Right renal cortex interstitium (tissue), 3 donors: ENCODE results near the gene LUZP2. TPM values are rescaled to one million over a fixed set of nuclear protein-coding genes. Genes with fewer than 3 reads are reported as not detected.

Experiments
- DNase-seq, 3 donors: peaks; one replicate each; pipeline ENCODE4 v3.0.0-alpha.2; 2013; ENCODE audit warnings: low read depth in 3 of 3, low spot score in 2 of 3
- polyA plus RNA-seq, 3 donors: library from polyadenylated mRNA; unstranded; fragments of 120-200 nt; gene quantifications; one replicate each; pipeline ENCODE4 v1.2.1, GENCODE V29; 2013; ENCODE audit not compliant: insufficient read length in 3 of 3

The LUZP2 gene
- polyA plus RNA-seq, 3 donors, result 0.78 to 1.5 (median 1.4) TPM

DNA sequence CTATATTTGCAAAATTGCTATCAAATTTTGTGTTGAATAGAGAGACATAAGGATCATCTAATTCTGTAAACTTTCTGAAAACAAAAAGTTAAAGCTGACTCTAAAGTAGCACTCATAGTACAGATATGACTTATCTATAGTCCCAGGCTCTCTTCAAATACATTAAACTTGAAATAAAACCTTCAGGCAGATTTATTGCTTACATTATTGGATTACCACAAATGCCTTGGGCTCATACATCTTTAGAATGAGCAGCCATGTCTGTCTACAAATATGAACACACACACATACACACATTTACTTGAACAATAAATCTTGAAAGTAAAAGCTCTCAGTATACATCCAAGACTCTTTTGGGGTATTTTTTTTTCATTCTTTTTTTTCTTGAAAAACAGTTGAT, 207.9 kb downstream of the LUZP2 start:
- no peak for DNase-seq

GRCh38 chr11:24705474-24705873, 208.6 kb downstream of the LUZP2 start:
- no peak for DNase-seq

DNA sequence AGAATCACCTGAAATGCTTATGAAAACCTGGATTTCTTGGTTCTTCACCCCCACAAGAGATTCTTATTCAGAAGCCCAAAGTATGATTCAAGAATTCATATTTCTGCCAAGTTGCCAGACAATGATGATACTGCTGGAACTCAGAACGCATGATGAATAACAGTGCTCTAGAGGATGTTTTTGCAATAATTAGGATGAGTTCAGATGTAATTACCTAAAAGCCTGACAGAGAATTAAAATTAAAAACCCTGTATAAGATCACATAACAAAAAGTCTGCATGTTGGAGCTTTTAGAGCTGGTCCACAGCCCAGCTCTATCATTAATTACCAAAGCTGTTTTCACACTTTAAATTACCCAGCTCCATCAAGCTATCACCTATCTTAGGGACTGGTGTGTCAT, 211.8 kb downstream of the LUZP2 start:
- DNase-seq, result no peak

DNA sequence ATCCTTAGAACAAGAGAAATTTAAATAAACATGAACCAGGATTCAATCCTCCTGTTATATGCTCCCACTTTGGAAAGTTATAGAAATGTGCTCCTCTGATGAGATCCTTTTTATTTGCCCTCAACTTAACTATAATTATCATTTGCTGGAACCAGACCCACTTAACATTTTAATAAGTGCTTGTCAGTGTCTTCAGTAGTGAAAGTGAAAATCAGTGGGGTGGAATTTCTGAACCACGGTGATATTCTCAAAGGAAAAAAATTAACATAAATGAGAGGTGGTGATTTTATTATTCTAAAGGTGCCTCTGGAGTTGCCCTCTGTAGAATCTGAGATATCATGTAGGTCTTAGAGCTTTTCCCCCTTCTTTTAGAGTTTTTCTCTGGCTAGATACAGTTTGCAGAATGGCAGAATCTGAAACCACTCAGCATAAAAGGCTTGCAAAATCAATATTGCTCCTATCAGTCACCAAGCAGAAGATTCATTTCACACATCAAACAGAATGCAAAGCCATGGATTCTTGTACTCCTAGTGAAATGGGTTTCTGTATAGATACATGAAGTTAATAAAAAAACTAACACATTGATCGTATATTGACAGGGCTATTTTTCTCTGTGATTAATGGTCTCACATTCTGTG, 213.2 kb downstream of the LUZP2 start:
- DNase-seq, result no peak

DNA sequence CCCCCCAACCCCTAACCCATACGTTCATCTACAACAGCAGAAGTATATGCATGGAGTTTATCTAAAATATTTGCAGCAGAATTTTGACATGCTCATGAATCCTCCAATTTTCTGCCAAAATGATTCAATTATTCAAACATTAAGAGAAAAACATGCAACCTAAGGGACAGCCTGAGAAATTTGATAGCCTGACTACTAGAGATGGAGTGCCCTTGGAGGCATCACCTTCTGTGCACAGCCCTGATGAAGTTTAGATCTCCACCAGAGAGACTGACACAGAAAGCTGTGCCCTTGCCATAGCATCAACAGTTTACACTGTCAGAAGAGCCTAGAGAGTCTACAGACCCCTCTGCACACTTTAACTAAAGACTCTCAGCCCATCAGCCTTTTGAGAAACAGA, 217.7 kb downstream of the LUZP2 start:
- DNase-seq, result no peak

DNA sequence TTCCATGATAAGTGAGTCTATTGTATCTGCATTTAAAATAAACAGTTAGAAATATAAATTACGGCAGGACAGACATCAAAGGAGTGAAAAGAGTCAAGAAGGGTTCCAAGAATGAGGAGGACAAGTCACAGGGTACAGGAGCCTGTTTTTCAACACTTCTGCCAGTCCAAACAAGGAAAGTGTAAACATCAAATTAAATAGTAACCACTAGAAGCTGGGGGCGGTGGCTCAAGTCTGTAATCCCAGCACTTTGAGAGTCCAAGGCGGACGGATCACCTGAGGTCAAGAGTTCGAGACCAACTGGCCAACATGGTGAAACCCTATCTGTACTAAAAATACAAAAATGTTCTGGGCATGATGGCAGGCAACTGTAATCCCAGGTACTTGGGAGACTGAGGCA, 219.6 kb downstream of the LUZP2 start:
- DNase-seq, result no peak

- no peak for DNase-seq
Measured at GRCh38 chr11:24723231-24723630, 226.4 kb downstream of the LUZP2 start.

DNA sequence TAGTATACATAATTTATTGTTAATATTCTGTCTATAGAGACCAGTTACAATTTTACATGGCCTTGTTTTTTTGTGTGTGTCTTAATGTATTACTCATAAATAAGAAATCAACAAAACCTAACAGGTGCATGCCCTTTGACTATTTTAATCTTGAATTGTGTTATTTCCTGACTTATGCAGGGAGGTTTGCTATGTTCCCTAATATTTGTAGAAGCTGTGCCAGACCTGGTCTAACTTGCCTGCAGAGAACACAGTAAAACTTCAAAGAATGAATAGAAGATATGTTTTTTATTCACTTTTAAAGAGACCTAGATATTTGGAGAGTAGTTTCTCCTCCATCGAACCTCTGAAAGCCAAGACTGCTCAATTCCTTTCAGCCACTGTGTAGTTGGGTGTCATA, 234.7 kb downstream of the LUZP2 start:
- DNase-seq, result no peak

DNA sequence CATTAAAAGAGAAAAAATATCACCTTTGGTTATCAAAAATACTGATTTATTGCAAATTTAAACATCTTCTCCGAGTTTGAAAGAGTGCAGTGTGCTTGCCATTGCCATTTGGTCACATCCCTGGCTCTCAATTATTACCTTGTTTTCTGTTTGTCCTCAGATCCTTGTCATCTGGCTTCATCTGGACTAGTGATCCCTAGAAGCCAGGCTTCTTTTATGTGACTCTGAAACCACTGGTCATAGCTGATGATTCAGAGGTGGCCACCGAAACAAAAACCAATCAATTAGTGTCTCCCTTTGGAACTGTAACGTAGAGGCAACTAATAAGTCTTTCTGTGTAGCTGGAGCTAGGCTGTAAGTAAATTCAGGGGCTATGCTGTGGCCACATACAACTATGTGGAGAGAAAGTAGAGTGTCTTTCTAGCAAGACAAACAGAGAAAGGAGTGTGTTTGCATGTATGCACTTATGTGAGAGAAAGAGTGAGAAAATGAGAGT, 237.9 kb downstream of the LUZP2 start:
- DNase-seq, result no peak

DNA sequence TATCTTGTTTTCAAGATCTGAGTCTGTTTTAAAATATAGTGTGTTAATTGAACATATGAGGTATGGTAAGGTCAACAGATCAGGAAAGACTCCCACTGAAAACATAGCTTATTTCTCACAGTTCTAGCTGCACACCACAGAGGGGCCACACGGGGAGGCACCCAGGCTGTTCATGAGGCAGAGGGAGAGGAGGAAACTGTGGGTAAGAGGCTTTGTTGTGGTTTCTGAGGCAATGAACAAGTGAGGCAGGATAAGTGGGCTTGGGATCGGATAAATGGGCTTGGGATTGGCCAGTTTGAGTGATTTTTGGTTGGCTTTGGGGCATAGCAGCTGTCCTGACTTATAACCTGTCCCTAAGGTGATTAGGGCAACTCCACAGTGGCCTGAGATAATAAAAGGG, 242.1 kb downstream of the LUZP2 start:
- no peak for DNase-seq

GRCh38 chr11:24739637-24740036, 242.8 kb downstream of the LUZP2 start:
- DNase-seq, result no peak

GRCh38 chr11:24747275-24748251, 250.7 kb downstream of the LUZP2 start:
- no peak for DNase-seq

- no peak for DNase-seq
Measured at GRCh38 chr11:24748261-24748660, 251.4 kb downstream of the LUZP2 start.

DNA sequence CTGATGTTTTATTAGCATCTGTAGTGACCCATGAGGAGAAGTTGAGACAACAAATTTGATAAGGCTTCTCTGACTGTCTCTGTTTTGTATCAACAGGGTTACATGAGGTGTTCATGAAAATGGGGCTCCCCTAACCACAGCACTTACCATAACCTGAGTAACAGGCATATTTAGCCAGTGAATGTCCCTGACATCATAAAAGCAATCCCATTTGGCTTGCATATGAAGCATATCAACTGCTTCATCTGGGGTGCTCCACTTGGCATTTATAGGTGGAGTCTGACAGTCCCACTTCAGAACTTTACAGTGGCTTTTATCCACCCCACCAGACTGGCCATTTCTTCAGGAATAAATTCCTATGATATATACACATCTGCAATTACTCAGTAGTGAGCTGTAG, 257.6 kb downstream of the LUZP2 start:
- DNase-seq, result no peak

DNA sequence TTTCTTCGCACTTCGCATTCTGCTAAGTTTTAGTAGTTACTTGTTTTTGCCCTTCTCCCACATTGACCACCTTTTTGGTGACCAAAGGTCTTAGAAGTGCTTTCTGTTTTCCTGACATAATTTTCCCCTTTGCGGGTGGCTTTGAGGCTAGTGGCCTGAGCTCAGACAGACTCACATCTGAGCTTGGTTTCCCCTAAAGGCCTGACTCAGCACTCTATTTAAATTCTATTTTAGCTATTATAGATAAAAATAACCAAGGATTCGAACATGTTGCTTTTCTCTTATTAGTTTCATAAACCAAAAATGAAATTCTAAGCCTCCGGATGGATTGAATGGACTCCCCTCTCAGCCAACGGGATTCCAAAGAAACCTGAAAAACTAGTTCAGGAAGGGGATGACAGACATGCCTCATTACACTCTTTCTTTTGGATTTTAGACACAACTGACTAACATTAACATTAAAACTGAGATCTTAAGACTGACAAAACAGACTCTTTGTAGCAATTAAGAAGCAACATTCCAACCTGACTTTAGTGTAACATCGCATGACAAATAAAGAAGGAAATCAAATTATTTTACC, 258.5 kb downstream of the LUZP2 start:
- no peak for DNase-seq

DNA sequence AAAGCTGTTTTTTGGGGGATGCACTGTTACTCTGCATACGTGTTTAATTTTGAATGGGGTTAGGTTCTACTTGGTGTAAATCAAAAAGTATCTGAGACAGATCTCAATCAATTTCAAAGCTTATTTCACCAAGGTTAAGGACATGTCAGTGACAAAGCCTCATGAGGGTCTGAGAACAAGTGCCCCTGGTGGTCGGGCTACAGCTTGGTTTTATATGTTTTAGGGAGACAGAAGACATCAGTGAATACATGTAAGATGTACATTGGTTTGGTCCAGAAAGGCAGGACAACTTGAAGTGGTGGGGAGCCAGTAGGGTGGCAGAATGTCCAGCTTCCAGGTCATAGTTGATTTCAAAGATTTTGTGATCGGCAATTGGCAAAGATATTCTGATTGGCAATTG, 262.9 kb downstream of the LUZP2 start:
- no peak for DNase-seq

DNA sequence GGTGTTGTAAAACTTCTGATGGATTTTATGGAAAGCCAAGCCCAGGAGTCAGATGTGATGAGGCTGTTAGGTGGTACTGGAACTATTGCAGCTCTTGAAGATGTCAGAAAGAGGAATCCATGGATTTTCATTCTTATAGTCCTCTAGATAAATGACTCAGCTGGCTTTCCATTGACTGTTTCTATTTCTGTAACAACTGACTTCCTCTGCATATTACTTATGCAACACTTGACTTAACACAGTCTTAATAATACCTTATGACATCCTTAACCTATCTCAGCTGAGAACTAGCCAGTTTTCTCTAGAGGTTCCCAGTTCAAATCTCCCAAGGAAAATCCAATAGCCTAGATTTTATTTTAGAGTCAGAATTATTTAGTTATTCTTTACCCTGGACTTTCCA, 263.8 kb downstream of the LUZP2 start:
- no peak for DNase-seq

- DNase-seq, result no peak
Measured at GRCh38 chr11:24762076-24762475, 265.2 kb downstream of the LUZP2 start.

- DNase-seq, result no peak
Measured at GRCh38 chr11:24767411-24767810, 270.6 kb downstream of the LUZP2 start.

DNA sequence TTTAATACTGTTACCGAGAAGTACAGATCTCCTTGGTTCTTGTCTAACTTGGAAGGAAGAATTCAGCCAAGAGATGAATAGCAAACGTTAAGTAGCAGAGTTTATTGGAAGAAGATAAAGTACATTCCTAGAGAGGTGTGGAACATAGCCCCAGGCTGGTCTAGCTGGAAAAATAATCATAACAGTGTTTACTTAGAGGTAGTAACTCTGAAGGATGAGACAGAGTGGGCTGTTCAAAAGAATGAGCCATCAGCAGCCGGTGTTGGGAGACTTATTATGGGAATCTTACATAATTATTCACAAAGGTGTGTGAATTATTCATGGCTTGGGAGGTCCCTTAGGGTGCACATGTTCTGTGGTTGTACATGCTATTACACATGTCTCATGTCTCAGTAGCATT, 276.5 kb downstream of the LUZP2 start:
- DNase-seq, result no peak

GRCh38 chr11:24779791-24780190, 282.9 kb downstream of the LUZP2 start:
- no peak for DNase-seq

- DNase-seq, result no peak
Measured at GRCh38 chr11:24781288-24781687, 284.4 kb downstream of the LUZP2 start.
